Ovary (tissue), 3 donors: ENCODE data around the gene OCA2.

Experiments used
- EP300 ChIP-seq: sonication (generic); formaldehyde crosslinking; IDR thresholded peaks from one replicate; pipeline ENCODE4 v1.6.1; 2017; ENCODE audit warnings: antibody characterized with exemption
- POLR2A ChIP-seq: fragments of 450-650 bp; IDR thresholded peaks from one replicate; pipeline ENCODE4 v1.6.1; 2017; ENCODE audit warnings: antibody characterized with exemption, mild to moderate bottlenecking, moderate library complexity
- TF ChIP-seq, protein P1 (sequence below), 3 donors: fragments of 450-650 bp in 2 of 3; fragments of 200-600 bp in 1 of 3; IDR thresholded peaks; one replicate each; pipeline versions ENCODE4 v1.5.1 to v1.8.0; 2016 to 2022; ENCODE audit warnings: antibody characterized with exemption in 3 of 3, mild to moderate bottlenecking in 1 of 3
- donor health status: DM: no; HTN: no; CAD: no.

DNA sequence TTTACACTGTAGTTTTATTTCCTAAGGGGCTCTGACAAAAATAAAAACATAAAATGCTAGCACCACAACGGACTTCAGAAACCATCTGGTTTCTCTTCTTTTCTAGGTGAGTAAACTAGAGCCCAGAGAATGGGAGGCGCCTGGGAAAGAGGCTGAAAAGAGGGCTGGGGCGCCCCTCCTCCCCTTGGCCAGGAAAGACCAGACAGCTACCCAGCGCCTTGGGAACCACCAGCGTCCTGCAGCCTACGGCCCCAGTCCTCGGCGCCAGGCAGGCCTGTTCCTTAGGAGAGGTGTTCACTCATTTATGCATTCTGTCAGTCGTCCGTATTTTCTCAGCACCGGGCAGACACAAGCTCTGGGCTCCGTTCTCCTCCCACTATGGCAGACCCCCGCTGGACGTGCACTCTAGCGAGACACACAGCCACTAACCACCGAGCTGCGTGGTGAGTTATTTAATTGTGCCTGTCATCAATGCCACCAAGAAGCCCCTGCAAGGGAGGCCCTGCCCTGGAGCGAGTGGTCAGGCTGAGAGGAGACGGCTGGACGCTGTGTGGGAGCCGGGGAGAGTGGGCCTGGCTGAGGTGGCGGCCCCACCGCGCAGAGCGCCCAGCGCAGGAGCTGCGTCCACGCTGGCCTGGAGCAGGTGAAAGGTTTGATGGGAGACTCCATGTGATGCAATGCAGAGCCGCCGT is 294.4 kb downstream of the OCA2 start:
- TF ChIP-seq, protein P1, sequence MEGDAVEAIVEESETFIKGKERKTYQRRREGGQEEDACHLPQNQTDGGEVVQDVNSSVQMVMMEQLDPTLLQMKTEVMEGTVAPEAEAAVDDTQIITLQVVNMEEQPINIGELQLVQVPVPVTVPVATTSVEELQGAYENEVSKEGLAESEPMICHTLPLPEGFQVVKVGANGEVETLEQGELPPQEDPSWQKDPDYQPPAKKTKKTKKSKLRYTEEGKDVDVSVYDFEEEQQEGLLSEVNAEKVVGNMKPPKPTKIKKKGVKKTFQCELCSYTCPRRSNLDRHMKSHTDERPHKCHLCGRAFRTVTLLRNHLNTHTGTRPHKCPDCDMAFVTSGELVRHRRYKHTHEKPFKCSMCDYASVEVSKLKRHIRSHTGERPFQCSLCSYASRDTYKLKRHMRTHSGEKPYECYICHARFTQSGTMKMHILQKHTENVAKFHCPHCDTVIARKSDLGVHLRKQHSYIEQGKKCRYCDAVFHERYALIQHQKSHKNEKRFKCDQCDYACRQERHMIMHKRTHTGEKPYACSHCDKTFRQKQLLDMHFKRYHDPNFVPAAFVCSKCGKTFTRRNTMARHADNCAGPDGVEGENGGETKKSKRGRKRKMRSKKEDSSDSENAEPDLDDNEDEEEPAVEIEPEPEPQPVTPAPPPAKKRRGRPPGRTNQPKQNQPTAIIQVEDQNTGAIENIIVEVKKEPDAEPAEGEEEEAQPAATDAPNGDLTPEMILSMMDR (IDR thresholded peaks at IDR 0.05), result no peak
- TF ChIP-seq POLR2A (no peak), EP300 (no peak)
